Subcutaneous preadipocyte (primary cell): Measurements from ENCODE around the gene PARPBP. TPM values are rescaled to one million over a fixed set of nuclear protein-coding genes. Genes with fewer than 3 reads are reported as not detected.

Experiments
- small RNA-seq: library from RNA; depleted of rRNA; stranded (forward); fragments of <200 nt; gene quantifications from one replicate; pipeline ENCODE3, GENCODE V24; 2012
- total RNA-seq: library from RNA; depleted of rRNA; stranded (reverse); fragments of >200 nt; gene quantifications from 2 replicates; pipeline ENCODE4 v1.2.3, GENCODE V29; 2012

Gene PARPBP, protein sequence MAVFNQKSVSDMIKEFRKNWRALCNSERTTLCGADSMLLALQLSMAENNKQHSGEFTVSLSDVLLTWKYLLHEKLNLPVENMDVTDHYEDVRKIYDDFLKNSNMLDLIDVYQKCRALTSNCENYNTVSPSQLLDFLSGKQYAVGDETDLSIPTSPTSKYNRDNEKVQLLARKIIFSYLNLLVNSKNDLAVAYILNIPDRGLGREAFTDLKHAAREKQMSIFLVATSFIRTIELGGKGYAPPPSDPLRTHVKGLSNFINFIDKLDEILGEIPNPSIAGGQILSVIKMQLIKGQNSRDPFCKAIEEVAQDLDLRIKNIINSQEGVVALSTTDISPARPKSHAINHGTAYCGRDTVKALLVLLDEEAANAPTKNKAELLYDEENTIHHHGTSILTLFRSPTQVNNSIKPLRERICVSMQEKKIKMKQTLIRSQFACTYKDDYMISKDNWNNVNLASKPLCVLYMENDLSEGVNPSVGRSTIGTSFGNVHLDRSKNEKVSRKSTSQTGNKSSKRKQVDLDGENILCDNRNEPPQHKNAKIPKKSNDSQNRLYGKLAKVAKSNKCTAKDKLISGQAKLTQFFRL
- 14.3 and 20.5 TPM in 2 replicates for total RNA-seq

GRCh38 chr12:102119674-102120563 is at the start of gene PARPBP, which contains the start of gene NUP37:
PARPBP (plus strand) TSS chr12:102120183; CDS start chr12:102123889, 3,706 bp downstream.
NUP37 (minus strand) TSS chr12:102120114; CDS start chr12:102118518, 1,596 bp downstream.

DNA sequence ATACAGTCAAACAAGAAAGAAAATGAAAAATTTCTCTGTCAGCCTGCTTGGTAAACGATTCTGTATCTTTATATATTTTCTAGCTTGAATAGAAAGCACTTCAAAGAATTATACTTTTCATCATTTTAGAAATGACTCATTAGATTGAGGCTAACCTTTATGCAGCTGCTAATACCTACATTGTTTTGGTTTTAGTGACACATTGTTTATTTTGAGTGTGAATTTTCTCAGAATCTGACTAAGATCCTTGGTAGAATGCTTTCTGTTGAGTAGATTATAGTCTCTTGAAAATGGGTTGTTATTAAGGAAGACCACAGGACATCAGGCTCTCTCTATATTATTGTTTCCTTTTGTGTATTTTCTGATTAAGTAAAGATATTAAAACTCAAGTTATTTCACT is 77.8 kb downstream of the PARPBP start, which contains the start of gene PMCH:
TSS of gene PMCH (minus strand) at position 45 of the 400 bp plus-strand sequence. CDS start 63 bp downstream, outside the sequence.

Small RNAs within 50 kb of the gene (small RNA-seq; reads per million reads assigned to genes)
- gene RN7SL793P = not detected

Other genes starting within 250 kb of the PARPBP start
- gene DRAM1, start 242.6 kb upstream of the PARPBP start, total RNA-seq = 10.0 and 11.4 TPM in 2 replicates
- 64.1 and 74.2 TPM in 2 replicates for gene WASHC3, start 58.2 kb upstream of the PARPBP start, total RNA-seq
- gene NUP37, start 69 bp upstream of the PARPBP start, total RNA-seq = 41.5 and 44.2 TPM in 2 replicates
- not detected in 2 replicates for gene PMCH, start 77.7 kb downstream of the PARPBP start, total RNA-seq